ENCODE data around the gene UBAP1L. TPM values are rescaled to one million over a fixed set of nuclear protein-coding genes. Genes with fewer than 3 reads are reported as not detected.
"Not testable (repeated sequence)": the region's sequence is repeated elsewhere in the genome, so short reads cannot be mapped to it uniquely, and the experiment has no call there.

UBAP1L gene
- total and polyA plus RNA-seq, 3 donors from 2014 or later = 3.7 to 12.1 (median 11.3) TPM

GRCh38 chr15:65077291-65077980, 37.6 kb downstream of the UBAP1L start:
- TF ChIP-seq, protein P1, sequence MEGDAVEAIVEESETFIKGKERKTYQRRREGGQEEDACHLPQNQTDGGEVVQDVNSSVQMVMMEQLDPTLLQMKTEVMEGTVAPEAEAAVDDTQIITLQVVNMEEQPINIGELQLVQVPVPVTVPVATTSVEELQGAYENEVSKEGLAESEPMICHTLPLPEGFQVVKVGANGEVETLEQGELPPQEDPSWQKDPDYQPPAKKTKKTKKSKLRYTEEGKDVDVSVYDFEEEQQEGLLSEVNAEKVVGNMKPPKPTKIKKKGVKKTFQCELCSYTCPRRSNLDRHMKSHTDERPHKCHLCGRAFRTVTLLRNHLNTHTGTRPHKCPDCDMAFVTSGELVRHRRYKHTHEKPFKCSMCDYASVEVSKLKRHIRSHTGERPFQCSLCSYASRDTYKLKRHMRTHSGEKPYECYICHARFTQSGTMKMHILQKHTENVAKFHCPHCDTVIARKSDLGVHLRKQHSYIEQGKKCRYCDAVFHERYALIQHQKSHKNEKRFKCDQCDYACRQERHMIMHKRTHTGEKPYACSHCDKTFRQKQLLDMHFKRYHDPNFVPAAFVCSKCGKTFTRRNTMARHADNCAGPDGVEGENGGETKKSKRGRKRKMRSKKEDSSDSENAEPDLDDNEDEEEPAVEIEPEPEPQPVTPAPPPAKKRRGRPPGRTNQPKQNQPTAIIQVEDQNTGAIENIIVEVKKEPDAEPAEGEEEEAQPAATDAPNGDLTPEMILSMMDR (IDR thresholded peaks at IDR 0.05) = no peak
- no peak for TF ChIP-seq POLR2A (IDR thresholded peaks at IDR 0.05)
- intact Hi-C loops (cut with DNase I; ENCODE audit: low total_unique reads) = no loop called here
- no peaks in the 10 kb centered on the region for H3K27me3 ChIP-seq
- H3K27ac ChIP-seq = peak overlapping the region in 1 of 2 donors; percentile 43
- no peaks in the 10 kb centered on the region for H3K9me3 ChIP-seq
- 55 to 80% methylated on average over 13 to 81 of the region's 85 CpGs for WGBS, 2 donors
- DNase-seq = no peak
- peaks cover 9% of the 10 kb centered on the region for H3K4me1 ChIP-seq
- H3K4me3 ChIP-seq = peak overlapping the region; percentile 39 to 56
- no peaks in the 10 kb centered on the region for H3K36me3 ChIP-seq (ENCODE audit: low read depth, missing control alignments)

DNA sequence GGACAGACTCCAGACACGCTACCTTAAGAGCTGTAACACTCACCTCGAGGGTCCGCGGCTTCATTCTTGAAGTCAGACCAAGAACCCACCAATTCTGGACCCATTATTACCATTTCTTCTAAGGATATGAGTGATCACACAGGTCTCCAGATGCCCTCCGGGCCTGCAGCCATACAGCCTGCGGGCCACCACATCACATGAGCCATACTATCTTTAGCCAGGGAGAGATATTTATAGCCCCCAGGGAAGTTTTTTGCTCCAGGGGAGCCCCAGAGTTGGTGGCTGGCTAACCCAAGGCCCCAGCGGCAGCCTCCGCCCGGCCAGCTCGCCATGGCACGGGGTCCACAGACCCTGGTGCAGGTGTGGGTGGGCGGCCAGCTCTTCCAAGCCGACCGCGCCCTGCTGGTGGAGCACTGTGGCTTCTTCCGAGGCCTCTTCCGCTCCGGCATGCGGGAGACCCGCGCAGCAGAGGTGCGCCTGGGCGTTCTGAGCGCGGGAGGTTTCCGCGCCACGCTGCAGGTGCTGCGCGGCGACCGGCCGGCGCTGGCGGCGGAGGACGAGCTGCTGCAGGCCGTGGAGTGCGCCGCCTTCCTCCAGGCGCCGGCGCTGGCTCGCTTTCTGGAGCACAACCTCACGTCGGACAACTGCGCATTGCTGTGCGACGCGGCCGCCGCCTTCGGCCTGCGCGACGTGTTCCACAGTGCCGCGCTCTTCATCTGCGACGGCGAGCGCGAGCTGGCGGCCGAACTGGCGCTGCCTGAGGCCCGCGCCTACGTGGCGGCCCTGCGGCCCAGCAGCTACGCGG, 38.3 kb downstream of the UBAP1L start, which contains the start of gene KBTBD13:
Gene KBTBD13, plus strand, starts transcription at position 261 of the 805 bp plus-strand sequence. Its CDS starts 70 bp downstream, at position 331.
- no peak for TF ChIP-seq POLR2A (IDR thresholded peaks at IDR 0.05)
- TF ChIP-seq, protein P1 (IDR thresholded peaks at IDR 0.05) = no peak
- Histone ChIP-seq H3K4me3 (peak within 1 kb of the TSS; percentile 39 to 56), H3K27ac (peak within 1 kb of the TSS; percentile 53 to 63), H3K9me3 (no peaks in the 10 kb centered on the region), H3K4me1 (peaks cover 12% of the 10 kb centered on the region), H3K27me3 (no peaks in the 10 kb centered on the region), H3K36me3 (ENCODE audit: low read depth, missing control alignments) (no peaks in the 10 kb centered on the region)
- DNase-seq = no peak
- 65 to 84% methylated on average over 14 to 70 of the region's 73 CpGs for WGBS, 2 donors
- intact Hi-C loops (cut with DNase I; ENCODE audit: low total_unique reads) = no loop called here

DNA sequence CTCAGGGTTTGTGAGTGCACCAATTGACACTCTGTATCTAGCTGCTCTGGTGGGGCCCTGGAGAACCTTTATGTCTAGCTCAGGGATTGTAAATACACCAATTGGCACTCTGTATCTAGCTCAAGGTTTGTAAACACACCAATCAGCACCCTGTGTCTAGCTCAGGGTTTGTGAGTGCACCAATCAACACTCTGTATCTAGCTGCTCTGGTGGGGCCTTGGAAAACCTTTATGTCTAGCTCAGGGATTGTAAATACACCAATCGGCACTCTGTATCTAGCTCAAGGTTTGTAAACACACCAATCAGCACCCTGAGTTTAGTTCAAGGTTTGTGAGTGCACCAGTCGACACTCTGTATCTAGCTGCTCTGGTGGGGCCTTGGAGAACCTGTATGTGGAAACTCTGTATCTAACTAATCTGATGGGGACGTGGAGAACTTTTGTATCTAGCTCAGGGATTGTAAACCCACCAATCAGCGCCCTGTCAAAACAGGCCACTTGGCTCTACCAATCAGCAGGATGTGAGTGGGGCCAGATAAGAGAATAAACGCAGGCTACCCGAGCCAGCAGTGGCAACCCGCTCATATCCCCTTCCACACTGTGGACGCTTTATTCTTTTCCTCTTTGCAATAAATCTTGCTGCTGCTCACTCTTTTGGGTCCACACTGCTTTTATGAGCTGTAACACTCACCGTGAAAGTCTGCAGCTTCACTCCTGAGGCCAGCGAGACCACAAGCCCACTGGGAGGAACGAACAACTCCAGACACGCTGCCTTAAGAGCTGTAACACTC, 39.2 kb downstream of the UBAP1L start:
- intact Hi-C loops (cut with DNase I; ENCODE audit: low total_unique reads); H3K27me3 ChIP-seq; H3K4me3 ChIP-seq; H3K36me3 ChIP-seq (ENCODE audit: low read depth, missing control alignments); H3K9me3 ChIP-seq: not testable (repeated sequence)
- Histone ChIP-seq H3K4me1 (peaks cover 20% of the 10 kb centered on the region), H3K27ac (peak overlapping the region; percentile 53 to 63)
- WGBS, 2 donors = 60 to 61% methylated on average over 11 to 12 of the region's 12 CpGs
- peak; percentile 82 for DNase-seq

DNA sequence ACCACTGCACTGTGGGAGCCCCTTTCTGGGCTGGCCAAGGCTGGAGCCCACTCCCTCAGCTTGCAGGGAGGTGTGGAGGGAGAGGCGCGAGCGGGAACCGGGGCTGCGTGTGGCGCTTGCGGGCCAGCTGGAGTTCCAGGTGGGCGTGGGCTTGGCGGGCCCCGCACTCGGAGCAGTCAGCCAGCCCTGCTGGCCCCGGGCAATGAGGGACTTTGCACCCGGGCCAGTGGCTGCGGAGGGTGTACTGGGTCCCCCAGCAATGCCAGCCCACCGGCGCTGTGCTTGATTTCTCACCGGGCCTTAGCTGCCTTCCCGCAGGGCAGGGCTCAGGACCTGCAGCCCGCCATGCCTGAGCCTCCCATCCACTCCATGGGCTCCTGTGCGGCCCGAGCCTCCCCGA, 40.1 kb downstream of the UBAP1L start:
- H3K4me3 ChIP-seq; intact Hi-C loops (cut with DNase I; ENCODE audit: low total_unique reads); H3K27ac ChIP-seq; DNase-seq; H3K27me3 ChIP-seq; H3K36me3 ChIP-seq (ENCODE audit: low read depth, missing control alignments); H3K9me3 ChIP-seq: not testable (repeated sequence)
- H3K4me1 ChIP-seq = peaks cover 28% of the 10 kb centered on the region
- 98 to 100% methylated on average over 1 to 22 of the region's 22 CpGs for whole genome bisulfite sequencing, 2 donors

GRCh38 chr15:65072617-65073016, 42.4 kb downstream of the UBAP1L start:
- peaks cover 30% of the 10 kb centered on the region for H3K4me1 ChIP-seq
- no peak overlapping the region for H3K4me3 ChIP-seq
- H3K27me3 ChIP-seq = no peaks in the 10 kb centered on the region
- H3K9me3 ChIP-seq = no peaks in the 10 kb centered on the region
- TF ChIP-seq, protein P1 (IDR thresholded peaks at IDR 0.05) = no peak
- no peak for TF ChIP-seq POLR2A (IDR thresholded peaks at IDR 0.05)
- WGBS, 2 donors = 91 to 92% methylated on average over 3 of the region's 3 CpGs
- no peaks in the 10 kb centered on the region for H3K36me3 ChIP-seq (ENCODE audit: low read depth, missing control alignments)
- intact Hi-C loops (cut with DNase I; ENCODE audit: low total_unique reads) = no loop called here
- no peak for DNase-seq
- H3K27ac ChIP-seq = no peak overlapping the region

Data from testis (tissue), 3 donors.